Tibial artery (tissue), 4 donors: Measurements from ENCODE around the gene BTBD3.

Experiments
- DNase-seq, 2 donors: peaks; one replicate each; pipeline ENCODE4 v3.0.0-alpha.2; 2019
- H3K27ac ChIP-seq, 2 donors: fragments of 200-600 bp; sonication (generic) in 1 of 2; 1 replicate in 1 of 2; 2 replicates in 1 of 2; pipeline ENCODE4 v1.5.1; 2018 to 2019; ENCODE audit warnings: mild to moderate bottlenecking in 1 of 2
- H3K27me3 ChIP-seq, 2 donors: fragments of 200-600 bp; sonication (generic) in 1 of 2; one replicate each; pipeline versions ENCODE4 v1.5.1 to v1.6.0; 2016 to 2019
- H3K36me3 ChIP-seq, 3 donors: fragments of 200-600 bp; sonication (generic) in 2 of 3; one replicate each; pipeline ENCODE4 v1.5.1; 2016 to 2019; ENCODE audit warnings: mild to moderate bottlenecking in 2 of 3
- H3K4me1 ChIP-seq, 4 donors: fragments of 200-600 bp; sonication (generic) in 2 of 4; 1 replicate in 3 of 4; 2 replicates in 1 of 4; pipeline ENCODE4 v1.5.1; 2016 to 2019
- H3K4me3 ChIP-seq, 2 donors: fragments of 200-600 bp; sonication (generic) in 1 of 2; 1 replicate in 1 of 2; 2 replicates in 1 of 2; pipeline ENCODE4 v1.5.1; 2018 to 2019; ENCODE audit warnings: mild to moderate bottlenecking in 2 of 2
- H3K9me3 ChIP-seq, 3 donors: fragments of 200-600 bp; sonication (generic) in 1 of 3; one replicate each; pipeline ENCODE4 v1.5.1; 2016 to 2019
- CTCF ChIP-seq, 2 experiments: fragments of 200-600 bp in 1 of 2; fragments of 450-650 bp in 1 of 2; IDR thresholded peaks; one replicate each; pipeline ENCODE4 v1.5.1; 2017 to 2019; ENCODE audit warnings: antibody characterized with exemption in 2 of 2, mild to moderate bottlenecking in 1 of 2, moderate library complexity in 1 of 2
- intact Hi-C: fragments of 100-400 bp; cut with DNase I; formaldehyde crosslinking; loops from one replicate; pipeline ENCODE4 v1.15.0; 2023; ENCODE audit warnings: low total_unique reads

The BTBD3 gene

GRCh38 chr20:11894062-11894461 is 23.6 kb upstream of the BTBD3 start:
- Histone ChIP-seq H3K36me3 (no peaks in the 10 kb centered on the region), H3K4me3 (no peak overlapping the region), H3K9me3 (no peaks in the 10 kb centered on the region), H3K27ac (no peak overlapping the region), H3K27me3 (no peaks in the 10 kb centered on the region), H3K4me1 (peaks cover 0 to 24% (median 15%) of the 10 kb centered on the region in 4 donors)
- intact Hi-C loops, result no loop called here
- TF ChIP-seq CTCF (IDR thresholded peaks at IDR 0.05), result no peak
- DNase-seq, result no peak

- DNase-seq, result no peak
- no peaks in the 10 kb centered on the region for H3K27me3 ChIP-seq
- H3K36me3 ChIP-seq, result no peaks in the 10 kb centered on the region
- no peak overlapping the region for H3K4me3 ChIP-seq
- H3K9me3 ChIP-seq, result no peaks in the 10 kb centered on the region
- TF ChIP-seq CTCF (IDR thresholded peaks at IDR 0.05), result no peak
- peaks cover 0 to 24% (median 15%) of the 10 kb centered on the region in 4 donors for H3K4me1 ChIP-seq
- H3K27ac ChIP-seq, result no peak overlapping the region
- intact Hi-C loops, result no loop called here
Observed at GRCh38 chr20:11895861-11896387, 21.8 kb upstream of the BTBD3 start.

- Histone ChIP-seq H3K9me3 (no peaks in the 10 kb centered on the region), H3K27ac (no peak overlapping the region), H3K36me3 (no peaks in the 10 kb centered on the region), H3K4me1 (peaks cover 0 to 12% (median 0%) of the 10 kb centered on the region in 4 donors), H3K27me3 (no peaks in the 10 kb centered on the region), H3K4me3 (no peak overlapping the region)
- TF ChIP-seq CTCF (IDR thresholded peaks at IDR 0.05), result no peak
- DNase-seq, result no peak
- intact Hi-C loops, result no loop called here
Observed at GRCh38 chr20:11901127-11901526, 16.6 kb upstream of the BTBD3 start.

GRCh38 chr20:11902285-11902697 is 15.4 kb upstream of the BTBD3 start:
- no peak for TF ChIP-seq CTCF (IDR thresholded peaks at IDR 0.05)
- no peak for DNase-seq
- Histone ChIP-seq H3K9me3 (no peaks in the 10 kb centered on the region), H3K27ac (no peak overlapping the region), H3K4me1 (peaks cover 0 to 17% (median 5%) of the 10 kb centered on the region in 4 donors), H3K27me3 (no peaks in the 10 kb centered on the region), H3K36me3 (no peaks in the 10 kb centered on the region), H3K4me3 (no peak overlapping the region)
- intact Hi-C loops, result no loop called here

- Histone ChIP-seq H3K36me3 (no peaks in the 10 kb centered on the region), H3K4me1 (peaks cover 0 to 19% (median 9%) of the 10 kb centered on the region in 4 donors), H3K27ac (no peak overlapping the region), H3K27me3 (no peaks in the 10 kb centered on the region), H3K9me3 (no peaks in the 10 kb centered on the region), H3K4me3 (no peak overlapping the region)
- intact Hi-C loops, result no loop called here
- TF ChIP-seq CTCF (IDR thresholded peaks at IDR 0.05), result no peak
- no peak for DNase-seq
Observed at GRCh38 chr20:11905460-11906179, 12.1 kb upstream of the BTBD3 start.
